Stimulated activated CD4-positive, alpha-beta T cell treated with anti-CD3 and anti-CD28 coated beads, TNF-alpha, amount 100 ng/mL, for 4 hours (primary cell): ENCODE results near the gene FGGY.
"Not testable (repeated sequence)": the region's sequence is repeated elsewhere in the genome, so short reads cannot be mapped to it uniquely, and the experiment has no call there.

Source experiments
- DNase-seq, 3 experiments: peaks; one replicate each; pipeline ENCODE4 v3.0.0-alpha.2; 2020; ENCODE audit warnings: low read depth in 3 of 3

Gene FGGY

DNA sequence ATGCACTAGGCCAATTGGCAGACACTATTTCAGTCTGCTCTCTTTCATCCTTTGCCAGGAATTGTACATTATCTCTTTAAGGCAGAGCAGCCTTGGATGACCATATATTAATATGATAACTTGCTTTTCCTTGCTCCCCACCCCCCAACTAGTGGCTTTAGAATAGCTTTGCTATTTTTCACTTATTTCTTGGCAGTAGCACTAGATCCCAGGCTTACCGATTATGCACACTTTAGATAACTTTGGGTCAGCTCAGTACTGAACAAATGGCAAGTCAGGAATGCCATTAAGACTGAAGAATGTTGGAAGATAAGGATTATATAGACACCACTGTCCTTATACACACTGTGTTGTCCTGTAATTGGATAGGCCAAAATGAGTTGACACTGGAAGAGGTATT lies 146.4 kb downstream of the FGGY start:
- DNase-seq: no peak

DNA sequence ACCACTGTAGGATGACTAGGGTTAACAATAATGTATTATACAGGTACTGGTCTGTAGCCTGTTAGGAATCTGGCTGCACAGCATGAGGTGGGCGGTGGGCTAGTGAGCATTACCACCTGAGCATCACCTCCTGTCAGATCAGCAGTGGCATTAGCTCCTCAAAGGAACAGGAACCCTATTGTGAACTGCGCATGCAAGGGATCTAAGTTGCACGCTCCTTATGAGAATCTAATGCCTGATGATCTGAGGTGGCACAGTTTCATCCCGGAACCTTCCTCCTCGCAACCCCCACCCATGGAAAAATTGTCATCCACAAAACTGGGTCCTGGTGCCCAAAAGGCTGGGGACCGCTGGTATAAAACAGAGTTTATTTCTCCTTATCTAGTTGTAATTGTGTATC lies 147.6 kb downstream of the FGGY start:
- no peak for DNase-seq

DNA sequence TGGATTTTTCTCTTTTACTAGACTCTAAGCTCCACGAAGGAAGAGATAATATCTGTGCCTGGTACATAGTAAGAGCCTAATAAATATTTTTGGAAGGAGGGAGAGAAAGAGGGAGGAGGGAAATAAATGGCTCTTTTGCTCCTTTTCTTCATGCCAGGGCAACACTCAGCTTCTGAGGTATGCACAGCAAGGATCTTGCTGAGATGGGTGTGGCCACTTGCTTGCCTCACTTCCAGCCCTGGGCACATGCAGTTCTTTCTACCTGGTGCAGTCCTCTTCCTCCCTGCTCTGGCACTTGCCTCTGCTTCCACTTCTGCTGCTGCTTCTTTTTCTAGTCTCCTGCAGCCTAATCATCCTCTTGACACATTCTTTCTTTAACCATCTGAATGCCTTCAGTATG lies 148.1 kb downstream of the FGGY start:
- no peak for DNase-seq

DNA sequence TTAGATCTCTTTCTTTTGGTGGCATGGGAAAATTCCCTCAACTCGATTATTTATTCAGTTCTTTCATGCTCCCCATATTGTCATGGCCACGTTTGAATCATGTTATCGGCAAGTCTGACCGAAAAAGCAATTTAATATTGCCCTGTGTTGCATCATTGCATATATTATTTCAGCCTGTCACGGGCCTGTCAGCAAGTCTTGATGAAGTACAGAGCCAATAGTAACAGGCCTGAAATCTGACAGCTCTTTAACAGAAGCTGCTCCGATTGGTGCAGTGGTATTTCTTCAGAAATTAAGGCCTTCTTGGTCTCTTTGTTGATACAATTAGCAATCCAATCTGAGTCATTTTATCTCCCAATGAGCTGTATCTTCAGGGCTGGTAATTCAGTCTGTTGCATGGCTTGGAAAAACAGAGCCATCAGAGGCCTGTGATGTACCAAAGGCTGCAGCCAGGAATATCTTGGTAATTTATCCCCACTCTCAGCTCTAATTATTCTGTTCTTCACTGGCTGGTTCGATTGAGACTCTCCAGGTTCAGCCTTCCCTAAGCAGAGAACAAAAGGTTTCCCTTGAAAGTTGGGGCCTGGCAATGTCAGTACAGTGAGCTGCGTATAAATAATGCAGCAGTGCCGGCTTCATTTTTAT lies 149.5 kb downstream of the FGGY start:
- DNase-seq: no peak

DNA sequence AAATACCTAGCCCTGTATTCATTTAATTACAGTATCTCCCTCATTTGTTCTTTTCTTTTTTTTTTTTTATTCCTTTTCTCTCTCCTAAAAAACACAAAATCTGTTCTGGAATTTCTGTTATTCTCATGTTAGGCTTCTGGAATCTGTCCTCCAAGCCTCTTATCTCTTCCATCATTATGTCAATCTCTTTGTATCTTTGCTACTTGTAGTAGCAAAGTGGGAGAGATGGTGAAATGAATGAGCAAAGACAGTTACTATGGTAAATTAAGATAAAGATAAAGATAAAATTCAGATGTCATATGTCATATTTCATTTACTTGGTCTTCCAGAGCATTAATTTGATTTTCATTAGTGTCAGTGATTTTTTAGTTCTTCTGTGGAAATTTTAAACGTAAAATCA lies 155.1 kb downstream of the FGGY start:
- DNase-seq: no peak

DNA sequence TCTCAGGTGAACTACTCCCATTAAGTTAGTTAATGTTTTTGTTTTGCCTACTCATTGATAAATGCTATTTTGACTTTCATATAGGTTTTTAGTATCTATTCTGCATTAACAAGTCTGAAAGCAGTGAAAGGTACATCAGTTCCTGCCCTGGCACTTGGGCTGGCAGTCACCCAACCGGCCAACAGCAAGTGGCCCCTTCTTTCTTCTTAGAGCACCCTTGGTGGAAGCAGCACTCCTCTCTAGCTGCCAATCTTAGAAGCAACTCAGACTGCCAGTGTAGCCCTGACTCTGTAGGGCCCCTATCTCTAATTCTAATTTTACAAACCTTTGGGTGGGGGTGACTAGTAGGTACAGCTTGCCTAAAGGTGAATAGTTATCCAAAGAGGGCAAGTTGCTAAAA lies 155.7 kb downstream of the FGGY start:
- no peak for DNase-seq

DNA sequence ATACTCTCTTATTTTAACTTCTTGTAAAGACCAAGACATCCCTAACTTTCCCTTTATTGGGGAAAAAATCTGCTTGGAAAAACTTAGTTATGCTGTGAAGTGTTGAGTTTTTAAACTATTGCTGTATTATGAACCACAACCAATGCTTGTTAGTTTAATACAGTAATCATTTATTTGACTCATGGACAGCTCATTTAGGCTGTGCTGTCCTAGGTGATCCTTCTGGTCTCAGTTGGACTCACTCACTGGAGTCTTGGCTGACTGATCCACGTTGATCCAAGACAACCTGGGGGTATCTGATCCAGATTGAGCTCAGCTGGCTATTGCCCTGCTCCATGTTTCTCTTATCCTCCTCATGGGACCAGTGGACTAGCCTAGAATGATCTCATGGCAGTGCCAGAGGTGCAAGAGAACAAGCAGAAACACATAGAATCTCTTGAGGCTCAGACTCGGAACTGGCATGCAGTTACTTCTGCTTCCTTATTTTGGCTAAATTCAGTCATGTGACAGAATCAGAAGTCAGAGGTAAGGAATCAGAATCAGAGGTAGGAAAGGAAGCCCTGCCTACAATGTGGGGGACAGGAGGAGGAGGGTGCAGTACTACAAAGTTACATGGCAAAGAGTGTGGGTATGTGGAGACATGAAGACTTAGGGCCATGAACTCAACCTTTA lies 156.5 kb downstream of the FGGY start:
- no peak for DNase-seq

DNA sequence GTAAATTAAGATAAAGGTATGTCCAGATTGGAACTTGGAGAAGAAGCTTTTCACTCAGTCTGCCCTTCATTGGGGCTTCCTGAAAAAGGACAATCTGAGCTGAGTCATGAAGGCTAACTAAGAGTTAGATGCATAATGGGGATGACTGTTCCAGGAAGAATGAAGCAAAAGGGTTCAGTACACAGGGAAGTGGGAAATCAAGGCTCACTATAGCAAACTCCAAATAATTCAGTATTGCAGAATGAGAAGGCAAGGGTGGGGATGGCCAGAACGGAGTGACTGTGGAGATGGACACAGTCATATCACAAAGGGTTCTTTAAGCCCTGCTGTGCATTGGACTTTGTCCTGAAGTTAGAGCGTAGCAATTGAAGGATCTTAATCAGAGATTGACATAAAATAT lies 158.3 kb downstream of the FGGY start:
- no peak for DNase-seq

DNA sequence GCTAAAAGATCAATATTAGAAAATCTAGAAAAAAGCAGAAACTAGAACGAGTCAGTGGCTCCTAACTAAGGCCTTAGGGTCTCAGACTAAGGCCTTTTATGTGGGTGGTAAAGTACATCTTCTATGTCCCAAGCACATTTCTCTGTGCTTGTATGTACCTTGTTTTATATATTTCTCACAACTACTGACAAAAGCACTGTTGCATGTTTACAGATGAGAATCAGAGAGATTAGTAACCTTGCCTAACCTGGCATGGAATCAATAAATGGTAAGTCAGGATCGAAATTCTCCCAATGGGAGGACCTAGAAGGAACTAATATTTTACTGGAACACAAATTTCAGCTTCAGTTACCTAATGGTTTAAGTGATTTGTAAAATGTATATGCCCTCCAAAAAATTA lies 160.9 kb downstream of the FGGY start:
- no peak for DNase-seq

DNA sequence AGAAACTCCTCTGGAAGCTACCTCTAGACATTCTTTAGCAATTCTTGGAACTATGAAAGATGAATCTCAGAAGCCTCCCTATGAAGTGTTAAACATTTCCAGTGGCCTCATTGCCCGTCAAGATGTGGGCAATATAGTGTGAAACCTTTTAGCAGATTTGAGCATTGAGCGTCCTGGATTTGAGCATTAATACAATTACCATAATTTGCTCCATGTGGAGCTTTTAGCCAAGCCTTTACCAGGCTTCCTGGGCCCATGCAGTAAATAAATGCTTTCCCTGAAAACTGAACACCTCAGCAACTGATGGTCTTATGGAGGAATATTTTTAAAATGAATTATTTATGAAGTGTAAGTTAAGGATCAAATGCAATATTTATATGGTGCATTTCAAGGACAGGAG lies 162.0 kb downstream of the FGGY start:
- no peak for DNase-seq

DNA sequence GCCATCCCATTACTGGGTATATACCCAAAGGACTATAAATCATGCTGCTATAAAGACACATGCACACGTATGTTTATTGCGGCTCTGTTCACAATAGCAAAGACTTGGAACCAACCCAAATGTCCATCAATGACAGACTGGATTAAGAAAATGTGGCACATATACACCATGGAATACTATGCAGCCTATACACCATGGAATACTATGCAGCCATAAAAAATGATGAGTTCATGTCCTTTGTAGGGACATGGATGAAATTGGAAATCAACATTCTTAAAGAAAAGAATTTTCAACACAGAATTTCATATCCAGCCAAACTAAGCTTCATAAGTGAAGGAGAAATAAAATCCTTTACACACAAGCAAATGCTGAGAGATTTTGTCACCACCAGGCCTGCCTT lies 166.0 kb downstream of the FGGY start:
- DNase-seq: not testable (repeated sequence)

DNA sequence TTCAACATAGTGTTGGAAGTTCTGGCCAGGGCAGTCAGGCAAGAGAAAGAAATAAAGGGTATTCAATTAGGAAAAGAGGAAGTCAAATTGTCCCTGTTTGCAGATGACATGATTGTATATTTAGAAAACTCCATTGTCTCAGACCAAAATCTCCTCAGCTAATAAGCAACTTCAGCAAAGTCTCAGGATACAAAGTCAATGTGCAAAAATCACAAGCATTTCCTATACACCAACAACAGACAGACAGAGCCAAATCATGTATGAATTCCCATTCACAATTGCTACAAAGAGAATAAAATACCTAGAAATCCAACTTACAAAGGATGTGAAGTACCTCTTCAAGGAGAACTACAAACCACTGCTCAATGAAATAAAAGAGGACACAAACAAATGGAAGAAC lies 168.6 kb downstream of the FGGY start:
- DNase-seq: not testable (repeated sequence)

DNA sequence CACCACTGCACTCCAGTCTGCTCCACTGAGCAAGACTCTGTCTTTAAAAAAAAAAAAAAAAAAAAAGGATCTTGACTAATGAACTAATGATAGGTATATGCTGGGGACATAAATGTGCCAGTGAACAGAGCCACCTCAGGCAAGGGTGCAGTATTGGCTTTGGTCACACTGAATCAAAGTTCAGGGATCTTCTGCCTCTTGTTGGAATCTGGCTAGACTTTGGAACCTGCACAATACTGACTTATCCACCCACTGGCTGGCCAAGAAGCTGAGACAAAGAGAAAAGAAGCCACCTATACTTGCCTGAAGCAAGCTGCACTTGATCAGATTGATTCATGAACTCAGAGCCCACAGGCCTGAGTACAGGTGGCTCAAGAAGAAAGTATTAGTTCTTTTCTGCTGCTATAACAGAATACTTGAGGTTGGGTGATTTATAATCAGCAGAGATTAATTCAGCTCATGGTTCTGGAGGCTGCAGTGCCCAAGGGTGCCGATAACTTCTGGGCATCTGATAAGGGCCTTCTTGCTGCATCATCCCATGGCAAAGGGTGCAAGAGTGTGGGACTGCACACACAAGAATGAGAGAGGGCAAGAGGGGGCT lies 172.0 kb downstream of the FGGY start:
- no peak for DNase-seq

DNA sequence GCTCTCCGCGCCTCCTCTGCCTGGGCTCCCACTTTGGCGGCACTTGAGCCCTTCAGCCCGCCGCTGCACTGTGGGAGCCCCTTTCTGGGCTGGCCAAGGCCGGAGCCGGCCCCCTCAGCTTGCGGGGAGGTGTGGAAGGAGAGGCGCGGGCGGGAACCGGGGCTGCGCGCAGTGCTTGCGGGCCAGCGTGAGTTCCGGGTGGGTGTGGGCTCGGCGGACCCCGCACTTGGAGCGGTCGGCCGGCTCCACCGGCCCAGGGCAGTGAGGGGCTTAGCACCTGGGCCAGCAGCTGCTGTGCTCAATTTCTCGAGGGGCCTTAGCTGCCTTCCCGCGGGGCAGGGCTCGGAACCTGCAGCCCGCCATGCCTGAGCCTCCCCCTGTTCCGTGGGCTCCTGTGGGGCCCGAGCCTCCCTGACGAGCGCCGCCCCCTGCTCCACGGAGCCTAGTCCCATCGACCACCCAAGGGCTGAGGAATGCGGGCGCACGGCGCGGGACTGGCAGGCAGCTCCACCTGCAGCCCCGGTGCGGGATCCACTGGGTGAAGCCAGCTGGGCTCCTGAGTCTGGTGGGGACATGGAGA lies 175.2 kb downstream of the FGGY start:
- not testable (repeated sequence) for DNase-seq

DNA sequence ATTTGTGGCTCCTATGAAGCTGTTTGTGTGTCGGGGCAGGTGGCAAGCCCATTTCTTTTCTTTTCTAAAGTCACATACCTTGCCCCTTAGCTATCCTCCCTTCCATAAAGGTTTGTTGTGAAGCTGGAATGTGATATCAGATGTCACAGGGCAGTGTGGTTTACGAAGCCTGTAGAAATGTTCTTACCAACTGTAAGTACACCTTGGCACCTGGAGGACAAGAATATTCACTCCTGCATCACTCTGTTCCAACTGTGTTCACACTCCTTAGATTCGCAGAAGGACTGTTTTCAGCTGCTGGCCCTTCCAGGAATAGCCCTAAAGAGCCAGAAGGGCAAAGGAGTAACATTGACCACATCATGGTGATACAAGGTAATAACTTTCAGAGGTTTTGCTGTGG lies 176.9 kb downstream of the FGGY start:
- DNase-seq: no peak

DNA sequence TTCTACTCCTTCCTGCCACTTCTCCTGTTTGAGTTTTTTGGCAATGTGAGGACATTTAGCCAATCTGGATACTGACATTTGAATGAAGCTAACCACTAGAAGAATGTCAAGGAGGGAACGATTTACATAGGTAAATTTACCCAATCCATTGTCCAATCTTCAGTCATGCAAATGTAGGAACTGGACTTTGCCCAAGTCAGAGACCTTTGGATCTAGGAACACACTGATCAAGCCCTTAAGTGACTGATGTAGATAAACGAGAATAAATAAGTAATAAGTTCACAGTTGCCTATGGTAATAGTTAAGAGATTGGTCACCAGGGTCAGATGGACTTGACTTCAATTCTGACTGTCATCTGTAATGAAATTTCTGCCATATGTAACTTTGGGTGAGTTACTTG lies 177.6 kb downstream of the FGGY start:
- no peak for DNase-seq

DNA sequence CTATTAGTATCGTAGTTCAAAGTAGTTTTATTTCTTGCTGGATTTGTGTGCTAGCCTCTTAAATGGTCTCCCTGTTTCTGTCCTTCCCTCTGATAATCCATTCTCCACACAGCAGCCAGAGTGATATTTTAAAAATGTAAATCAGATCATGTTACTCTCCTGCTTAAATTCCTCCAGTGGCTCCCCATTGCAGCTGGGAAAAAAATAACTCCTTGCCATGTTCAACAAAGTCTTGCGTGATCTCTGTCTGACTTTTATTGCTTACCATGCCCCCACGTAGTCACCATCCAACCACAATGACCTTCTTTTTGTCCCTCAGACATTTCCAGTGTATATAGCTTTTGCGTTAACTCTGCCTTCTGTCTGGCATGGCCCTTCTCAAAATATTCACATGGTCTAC lies 178.8 kb downstream of the FGGY start:
- no peak for DNase-seq

DNA sequence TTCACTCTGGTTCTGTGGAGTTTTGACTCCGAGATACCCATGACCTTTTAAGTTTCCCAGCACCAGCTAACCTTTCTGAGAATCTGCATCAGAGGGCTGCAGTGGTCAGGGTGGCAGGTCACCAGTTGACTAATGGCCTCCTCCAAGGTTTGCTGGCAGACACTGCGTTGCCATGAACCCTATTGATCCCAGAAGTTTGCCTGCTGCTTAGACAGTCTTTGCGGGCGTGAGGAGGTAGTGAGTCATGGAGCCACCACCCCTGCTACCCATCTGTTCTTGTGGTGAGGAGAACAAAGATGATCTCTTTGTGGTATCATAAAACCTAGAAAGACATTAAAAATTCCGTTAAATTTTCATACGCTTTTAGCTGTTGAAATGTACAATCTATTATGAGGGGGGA lies 180.4 kb downstream of the FGGY start:
- DNase-seq: no peak

DNA sequence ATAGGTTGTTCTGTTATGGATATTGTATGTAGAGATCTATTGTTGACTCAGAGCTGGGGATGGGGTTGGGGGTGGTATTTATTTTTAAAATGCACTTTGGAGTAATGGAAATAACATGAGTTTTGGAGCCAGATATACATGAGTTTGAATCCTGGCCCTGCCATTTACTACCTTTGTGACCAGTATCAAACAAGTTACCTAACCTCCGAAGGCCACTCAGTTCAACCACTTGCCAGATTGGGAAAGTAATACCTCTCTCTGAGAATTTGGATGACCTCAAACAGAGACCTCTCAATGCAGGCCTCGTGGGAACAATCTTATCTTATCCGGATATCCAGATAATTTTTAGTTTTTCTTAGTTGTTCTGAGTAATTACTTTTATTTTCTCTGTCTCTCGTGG lies 181.0 kb downstream of the FGGY start:
- DNase-seq: no peak

DNA sequence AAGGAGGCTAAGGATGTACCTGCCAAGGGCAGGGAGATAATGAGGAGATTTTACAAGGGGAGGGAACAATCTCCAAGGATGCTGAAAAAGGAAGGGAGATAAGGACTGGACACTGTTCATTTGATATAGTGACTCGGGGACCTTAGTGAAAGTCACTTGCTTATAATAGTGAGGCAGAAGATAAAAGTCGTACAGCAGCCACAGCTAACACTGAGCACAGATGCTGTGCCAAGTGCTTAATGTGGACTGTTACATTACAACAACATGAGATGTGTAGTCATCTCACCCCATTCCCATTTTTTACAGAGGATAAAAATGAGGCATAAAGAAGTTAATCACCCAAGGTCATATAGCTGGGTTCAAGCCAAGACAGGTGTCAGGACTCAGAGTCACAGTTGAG lies 181.9 kb downstream of the FGGY start:
- no peak for DNase-seq

DNA sequence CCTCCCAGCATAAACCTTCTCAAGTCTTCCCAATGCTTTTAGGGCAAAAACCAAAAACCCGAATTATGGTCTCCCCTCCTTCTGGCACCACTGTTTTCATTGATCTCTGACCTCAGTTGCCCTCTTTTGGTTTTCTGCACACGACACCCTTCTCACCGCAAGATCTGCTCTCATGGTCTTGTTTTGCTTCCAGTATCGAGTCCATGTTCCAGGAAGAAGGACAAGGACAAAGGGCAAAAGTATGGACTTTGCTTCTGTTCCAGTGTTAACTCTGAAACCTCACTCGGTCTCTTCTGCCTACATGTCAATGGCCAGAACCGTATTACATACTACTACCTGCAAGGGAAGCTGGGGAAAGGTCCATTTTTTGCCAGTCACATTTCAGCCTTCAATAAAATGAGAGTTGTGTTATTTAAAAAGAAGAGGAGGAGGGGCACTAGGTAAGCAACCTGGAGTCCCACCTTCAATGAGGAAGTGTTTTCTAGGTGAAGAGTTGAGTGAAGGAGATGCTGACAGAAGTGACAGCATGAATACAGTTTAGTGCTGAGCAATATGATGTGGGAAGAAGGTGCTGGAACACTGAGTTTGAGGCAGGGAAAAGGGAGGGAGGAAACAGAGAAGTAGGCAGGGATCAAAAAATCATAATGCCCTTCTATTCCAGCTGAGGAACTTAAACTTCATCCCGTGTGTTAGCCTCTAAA lies 183.4 kb downstream of the FGGY start:
- no peak for DNase-seq

DNA sequence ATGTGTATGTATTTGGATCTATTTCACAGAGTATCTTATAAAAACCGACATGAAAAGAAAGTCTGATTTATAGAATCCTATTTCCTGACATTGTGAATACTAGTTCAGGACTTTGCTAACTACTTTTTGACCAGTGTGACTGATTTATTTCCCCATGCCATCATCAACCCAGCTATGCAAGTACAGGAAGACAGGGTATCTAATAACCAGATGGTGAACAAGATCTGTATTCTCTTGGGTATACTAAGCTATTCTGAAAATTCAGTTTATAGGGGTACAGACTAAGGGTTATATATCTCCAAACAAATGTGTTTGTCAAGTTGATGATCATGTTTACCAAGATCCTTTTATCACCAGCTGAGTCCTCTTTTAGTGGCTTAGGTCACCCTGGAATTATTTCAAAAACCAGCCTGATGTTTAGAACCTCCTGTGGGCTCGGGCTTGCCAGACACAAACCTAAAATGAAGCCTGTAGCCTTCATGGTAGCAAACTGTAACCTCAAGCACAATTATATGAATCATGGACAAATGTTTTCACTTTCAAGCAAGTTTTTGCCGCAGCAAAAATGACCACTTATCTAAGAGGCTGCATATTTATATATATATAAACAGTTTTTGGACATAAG lies 185.1 kb downstream of the FGGY start:
- no peak for DNase-seq
